GM11168 (cell line): ENCODE measurements around the gene TACC3.

Experiments used
- in situ Hi-C: fragments of 300-500 bp; cut with MboI; formaldehyde crosslinking; loops from one replicate; pipeline ENCODE4 v1.12.0; 2022; ENCODE audit warnings: low sequenced_read_pairs; ENCODE audit not compliant: unreplicated experiment

Gene TACC3

DNA sequence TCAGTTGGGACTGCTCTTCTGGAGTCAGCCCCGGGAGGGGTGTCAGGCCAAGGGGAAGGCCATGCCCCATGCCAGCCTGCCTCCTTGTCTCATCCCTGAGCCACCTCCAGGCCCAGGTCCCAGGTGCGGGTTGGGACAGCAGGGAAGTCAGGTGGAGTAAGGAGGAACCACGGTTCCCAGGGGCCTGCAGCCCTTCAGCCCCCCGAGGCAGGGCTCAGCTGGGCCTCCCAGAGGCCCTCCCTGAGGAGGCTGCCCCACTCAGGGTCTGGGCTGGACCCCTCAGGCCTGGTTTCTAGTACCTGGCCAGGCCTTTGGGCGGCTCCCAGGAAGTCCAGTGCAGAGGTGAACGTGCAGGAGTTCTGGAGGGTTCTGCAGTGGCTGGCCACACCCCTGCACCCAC, 48.4 kb downstream of the TACC3 start:
- in situ Hi-C loops: no loop called here

DNA sequence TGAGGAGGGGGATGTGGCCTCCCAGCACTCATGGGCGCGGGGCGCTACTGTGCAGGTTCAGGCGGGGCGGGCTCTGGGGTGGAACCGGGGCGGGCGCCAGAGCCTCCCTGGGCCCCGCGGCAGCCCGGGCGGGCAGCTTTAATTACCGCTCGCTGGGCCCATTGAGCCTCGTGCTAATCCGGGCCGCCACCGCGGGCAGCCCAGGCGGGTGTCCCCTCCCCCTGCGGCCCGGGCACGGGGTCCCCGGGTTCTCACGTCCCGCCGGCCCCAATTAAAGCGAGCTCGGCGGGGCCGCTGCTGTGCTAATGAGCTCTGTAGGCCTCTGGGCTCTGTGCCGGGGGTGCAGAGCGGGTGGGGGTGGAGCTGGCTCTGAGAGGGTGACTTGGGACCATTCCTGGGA, 48.9 kb downstream of the TACC3 start:
- in situ Hi-C loops: no loop called here

DNA sequence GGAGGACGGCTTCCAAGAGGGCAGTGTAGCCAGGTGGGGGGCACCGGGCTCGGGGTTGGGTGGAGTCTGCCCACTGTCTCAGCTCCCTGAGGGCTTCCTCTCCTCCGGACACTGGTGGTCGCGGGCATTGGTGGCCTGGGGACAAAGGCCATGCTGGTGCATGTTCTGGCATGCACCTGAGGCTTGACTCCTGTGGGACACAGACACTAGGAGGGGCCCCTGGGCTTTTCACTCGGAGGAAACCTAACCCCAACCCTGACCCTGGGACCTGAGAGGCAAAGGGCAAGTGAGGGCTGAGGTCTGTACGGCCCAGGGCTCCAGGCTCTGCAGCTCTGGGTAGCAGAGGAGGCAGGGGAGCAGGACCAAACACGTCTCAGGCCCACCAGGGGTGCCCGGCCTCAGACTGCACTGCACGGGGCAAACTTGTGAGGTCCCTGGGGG, 49.5 kb downstream of the TACC3 start:
- in situ Hi-C loops: no loop called here

DNA sequence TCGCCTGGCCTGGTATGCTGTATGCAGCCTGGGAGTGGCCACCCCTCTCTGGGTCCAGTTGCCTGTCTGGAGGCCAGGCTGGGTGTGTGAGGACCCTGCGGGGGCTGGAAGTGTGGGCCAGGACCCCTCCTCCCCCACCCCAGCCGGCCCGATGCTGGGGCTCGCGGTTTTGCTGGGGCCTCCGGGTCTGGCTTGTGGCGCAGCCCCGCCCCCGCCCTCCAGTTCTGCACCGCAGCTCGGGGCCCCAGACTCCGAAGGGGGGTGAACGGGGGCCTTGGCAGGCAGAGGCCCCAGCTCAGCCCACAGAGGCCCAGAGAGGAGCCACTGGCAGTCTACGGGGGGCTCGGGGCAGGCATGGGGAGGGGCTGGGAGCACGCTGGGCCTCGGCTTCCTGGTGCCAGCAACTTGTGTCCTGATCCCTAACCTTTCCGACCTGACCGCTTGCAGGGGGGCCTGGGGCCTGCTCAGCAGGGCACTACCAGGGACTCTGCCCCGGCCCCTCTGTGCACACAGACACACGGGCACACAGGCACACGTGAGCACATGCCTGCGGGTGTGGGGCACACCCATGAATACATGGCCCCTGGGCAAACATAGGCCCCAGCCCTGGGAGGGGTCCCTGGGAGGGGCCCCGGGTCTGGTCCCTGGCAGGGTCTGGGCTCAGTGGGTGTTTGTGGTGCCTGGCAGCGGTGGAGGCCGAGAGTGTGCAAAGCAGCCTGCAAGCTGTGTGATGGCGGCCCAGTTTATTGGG, 50.4 kb downstream of the TACC3 start:
- in situ Hi-C loops: no loop called here

DNA sequence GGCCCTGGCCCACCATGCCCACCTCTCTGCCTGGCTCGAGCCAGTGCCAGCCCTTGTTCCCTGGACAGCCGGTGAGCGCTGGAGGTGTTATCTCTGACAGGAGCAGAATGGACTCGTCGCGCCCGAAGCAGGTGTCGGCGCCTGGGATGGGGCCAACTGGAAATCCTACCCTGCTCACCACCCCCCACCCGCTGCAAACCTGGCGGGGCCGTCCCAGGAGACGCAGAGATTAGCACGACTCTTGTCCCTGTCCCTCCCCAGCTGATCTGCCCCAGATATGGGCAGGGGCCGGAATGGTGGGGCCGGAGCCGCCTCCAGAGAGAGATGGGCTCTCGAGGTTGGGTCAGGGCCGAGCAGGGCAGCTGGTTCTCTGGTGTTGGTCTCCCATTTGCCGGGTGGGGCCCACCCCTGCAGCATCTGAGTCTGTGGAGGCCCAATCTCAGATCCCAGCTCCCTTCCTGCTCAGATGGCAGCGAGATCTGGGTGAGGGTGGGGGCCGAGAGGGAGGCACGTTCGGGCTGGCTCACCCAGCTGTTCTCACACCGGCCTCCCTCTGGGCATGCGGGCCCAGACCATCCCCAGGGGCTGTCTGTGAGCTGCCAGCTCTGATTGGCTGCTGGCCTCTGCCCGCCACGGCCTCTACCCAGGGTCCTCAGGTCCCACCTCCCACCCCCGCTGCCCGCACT, 51.7 kb downstream of the TACC3 start:
- in situ Hi-C loops: no loop called here

DNA sequence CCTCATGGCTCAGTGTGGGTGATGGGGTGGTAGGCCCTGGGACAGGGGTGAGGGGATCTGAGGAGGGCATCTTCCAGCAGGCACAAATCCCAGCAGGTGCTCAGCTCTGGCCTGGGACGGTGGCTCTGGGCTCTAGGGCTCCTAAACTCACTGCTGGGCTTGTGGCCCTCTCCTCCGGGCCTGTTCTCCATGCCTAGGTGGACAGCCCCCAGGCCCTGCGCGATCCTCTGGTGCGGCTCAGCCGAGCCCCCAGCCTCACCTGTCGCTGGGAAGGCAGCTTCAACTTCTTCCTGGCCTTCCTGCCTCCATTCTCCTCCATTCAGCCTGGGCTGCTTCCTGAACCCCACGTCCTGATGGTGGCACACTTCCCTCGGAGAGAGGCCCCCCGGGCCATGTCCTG, 52.4 kb downstream of the TACC3 start:
- in situ Hi-C loops: no loop called here

DNA sequence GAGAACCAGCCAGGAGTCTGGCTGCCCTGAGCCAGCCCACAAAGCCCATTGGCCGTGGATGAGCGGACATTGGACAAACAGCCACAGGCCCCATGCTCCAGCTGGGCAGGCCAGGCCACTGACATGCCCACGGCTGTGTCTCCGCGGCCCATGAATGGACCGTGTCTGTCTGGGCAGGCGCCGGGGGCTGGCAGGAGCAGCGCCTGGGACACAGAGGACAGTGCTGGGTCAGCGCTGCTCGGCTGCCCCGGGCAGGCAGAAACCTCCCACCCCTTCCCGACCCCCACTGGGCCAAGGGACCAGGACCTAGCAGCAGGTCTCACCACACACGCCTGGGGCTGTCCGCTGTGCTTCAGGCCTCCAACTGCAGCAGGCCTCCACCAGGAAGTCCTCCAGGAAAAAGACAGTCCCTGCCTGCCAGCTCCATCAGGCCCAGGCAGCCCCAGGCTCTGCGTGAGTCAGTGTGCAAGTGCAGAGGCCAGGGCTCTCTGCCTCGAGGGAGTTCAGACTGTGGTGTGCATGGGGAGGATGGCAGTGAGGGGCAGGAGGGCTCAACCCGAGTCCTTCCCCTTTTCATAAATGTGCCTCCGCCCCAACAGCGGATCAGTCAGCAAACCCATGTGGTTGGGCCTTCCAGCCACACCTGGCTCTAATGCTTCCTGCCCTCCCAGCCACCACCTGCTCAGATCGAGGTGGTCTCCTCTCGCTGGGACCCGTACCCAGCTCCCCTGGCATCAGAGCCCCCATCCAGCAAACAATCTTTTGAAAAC, 54.6 kb downstream of the TACC3 start:
- in situ Hi-C loops: no loop called here

DNA sequence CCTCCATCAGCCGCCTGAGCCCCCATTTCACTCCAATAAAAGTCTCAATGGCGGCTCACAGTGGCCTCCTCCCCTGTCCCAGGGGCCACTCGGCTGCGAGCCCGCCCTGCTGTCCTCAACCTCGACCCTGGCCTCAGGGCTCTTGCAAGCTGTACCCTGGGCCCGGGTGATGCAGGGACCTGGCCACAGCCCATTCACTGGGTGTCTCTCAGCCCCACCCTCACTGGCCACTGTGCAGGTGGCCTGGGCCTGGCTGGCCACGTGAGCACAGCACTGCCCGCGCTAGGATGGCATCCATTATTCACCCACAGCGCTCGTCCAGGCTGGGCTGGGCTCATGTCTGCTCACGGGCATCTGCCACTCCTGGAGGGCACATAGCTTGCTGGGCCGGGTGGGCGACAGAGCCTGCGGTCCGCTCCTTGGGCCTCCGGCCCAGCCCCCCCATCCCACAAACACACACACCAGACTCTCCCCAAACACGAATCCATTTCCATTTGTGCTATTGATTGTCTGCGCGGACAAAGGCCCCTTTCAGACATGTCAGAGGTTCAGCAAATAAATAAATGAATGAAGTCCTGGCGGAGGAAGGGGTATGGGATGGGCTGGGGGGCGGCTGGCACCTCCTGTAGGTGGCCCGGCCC, 55.3 kb downstream of the TACC3 start:
- in situ Hi-C loops: no loop called here

DNA sequence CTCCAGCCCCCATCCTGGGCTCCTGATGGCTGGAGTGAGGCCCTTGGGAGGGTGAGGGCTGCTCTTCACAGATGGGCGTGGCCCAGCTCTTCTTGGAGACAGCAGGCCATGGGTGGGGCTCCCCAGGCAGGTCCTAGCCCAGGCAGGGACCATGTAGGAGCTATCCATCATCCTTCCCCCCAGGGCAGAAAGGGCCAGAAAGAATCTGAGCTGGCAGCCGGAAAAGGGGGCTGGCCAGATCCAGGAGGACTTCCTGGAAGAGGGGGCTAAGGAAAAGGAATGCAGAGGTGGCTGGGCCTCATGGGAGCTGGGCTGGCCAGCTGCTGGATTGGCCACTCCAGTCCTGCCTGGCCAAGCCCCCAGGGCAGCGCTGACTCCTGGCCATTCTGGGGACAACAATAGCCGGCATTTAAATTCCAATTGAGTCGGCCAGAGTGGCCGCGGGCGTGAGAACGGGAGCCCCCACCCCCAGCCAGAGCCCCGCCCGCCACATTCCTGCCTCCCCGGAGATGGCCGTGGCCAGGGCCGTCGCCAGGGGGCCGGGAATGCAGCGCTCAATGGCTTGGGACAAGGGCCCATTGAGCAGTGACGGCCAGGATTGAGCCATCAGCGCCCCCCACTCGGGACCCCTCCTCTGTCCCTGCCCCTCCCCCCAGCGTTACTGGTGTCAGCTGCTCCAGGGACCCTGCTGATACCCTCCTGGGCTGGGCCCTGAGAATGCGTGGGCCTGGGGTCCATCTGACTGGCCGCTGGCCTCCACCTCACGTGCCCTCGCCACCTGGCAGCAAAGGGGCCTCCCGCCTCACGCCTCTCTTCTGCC, 56.7 kb downstream of the TACC3 start:
- in situ Hi-C loops: no loop called here

DNA sequence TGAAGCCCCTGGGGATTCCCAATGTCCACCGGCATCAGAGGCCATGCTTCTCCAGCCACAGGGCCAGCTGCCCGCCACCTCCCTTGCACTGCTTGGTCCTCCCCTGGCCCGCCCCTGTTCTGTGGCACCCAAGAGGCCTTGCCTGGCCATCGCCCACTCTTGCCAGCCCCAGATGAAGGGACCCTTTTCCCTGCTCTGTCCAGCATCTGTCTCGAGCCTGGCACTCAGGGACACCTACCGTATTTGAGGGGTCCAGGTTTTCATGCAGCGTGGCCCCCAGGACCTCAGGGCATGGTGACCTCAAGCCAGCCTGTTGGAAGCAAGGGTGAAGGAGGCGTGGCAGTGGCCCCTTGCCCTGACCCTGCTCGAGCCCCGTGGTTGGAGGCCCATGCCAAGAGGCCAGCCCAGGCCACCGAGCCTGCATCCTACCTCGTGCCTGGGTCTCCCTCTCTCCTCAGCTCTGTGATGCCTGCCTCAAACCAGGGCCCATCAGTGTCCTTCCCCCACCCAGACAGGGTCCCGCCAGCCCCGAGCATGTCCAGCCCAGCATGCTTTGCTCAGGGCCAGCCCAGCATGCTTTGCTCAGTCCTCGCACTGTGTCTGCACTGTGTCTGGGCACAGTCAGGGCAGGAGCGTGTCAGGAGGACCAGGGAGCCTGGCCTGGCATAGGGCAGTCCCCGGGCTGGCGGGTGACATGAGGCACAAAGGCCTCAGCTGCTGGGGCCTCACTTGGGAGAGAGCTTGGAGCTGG, 57.5 kb downstream of the TACC3 start:
- in situ Hi-C loops: no loop called here

DNA sequence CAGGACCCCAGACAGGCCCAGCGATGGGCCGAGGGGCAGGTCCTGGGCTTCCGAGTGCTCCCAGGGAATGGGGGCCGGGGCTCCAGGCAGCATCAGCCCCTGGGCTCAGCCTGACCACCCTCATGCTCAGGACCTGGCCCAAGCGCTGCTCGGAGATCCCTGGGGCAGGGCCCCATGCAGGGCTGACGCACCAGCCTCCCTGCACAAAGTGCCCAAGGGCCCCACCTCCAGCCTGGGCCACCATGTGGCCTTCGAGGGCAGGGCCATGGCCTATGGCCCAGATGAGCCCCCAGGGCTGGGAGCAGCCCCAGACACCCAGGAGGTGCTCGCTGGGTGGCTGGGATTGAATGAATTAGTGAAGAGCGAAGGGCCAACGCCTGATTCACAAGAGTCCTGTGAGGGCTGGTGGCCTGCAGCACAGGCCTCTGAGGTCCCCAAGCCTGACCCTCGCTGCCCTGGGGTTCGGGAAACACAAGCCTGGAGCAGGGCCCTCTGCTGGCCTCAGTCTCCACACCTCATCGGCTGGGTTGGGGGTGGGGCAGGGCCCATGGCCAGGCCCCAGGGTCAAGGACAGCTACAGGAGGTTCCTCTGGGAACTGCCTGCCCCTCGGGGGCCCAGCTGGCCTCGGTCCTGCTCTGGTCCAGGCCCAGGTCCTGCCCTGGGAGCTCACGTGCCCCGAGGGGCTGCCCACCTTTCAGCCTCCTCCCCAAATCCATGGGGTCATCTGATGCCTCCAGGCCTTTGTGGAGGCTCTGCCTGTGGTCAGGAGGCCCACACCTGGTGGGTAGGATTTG, 58.5 kb downstream of the TACC3 start:
- in situ Hi-C loops: no loop called here

DNA sequence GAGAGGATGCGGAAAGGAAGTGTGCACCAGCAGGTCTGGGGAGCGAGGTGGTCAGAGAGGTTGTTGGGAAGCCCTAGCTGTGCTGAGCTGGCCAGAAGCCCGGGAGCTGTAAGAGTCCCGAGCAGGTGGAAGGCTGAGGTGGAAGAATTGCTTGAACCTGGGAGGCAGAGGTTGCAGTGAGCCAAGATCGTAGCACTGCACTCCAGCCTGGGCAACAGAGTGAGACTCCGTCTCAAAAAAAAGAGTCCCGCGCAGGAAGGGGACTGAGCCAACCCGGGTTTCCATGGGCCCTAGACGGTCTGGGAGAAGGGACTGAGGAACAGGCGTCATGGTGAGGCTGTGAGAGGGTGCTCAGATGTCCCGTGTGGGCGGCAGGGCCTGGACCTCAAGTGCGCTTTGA, 59.1 kb downstream of the TACC3 start:
- in situ Hi-C loops: no loop called here

DNA sequence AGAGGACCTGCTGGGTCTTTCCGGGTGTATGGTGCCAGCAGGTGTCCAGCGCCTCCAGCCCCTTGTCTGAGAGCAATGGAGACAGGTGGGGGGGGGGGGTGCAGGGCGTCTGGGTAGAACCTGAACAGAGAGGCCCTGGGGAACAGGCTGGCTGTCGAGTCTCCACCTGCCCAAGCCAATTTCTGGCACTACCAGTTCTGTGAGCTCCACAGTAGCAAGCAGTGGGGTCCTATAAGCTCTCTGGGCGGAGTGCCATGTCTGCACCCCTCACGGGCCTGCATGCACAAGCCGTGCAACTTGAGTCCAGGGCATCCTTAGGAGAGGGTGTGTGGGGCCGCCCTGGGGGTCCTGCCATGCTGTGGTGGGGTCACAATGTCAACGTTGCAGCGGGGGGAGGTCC, 61.7 kb downstream of the TACC3 start:
- in situ Hi-C loops: no loop called here

DNA sequence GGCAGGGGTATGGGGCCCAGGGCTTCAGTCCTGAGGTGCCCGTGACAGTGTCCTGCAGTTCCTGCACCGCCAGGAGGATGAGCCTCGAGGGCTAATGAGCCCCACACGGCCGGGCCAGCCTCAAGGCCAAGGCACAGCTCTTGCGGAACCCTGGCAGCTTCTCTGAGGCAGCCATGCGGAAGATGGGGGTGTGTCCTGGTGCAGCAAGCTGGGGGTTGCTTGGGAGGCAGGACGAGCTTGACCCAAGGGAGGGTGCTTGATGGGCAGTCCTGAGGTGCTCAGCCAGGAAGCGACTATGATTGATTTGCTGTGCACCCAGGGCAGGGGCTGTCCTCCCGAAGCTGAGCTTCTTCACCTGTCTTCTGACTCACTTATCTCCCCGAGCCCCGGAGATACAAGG, 62.6 kb downstream of the TACC3 start:
- in situ Hi-C loops: no loop called here

DNA sequence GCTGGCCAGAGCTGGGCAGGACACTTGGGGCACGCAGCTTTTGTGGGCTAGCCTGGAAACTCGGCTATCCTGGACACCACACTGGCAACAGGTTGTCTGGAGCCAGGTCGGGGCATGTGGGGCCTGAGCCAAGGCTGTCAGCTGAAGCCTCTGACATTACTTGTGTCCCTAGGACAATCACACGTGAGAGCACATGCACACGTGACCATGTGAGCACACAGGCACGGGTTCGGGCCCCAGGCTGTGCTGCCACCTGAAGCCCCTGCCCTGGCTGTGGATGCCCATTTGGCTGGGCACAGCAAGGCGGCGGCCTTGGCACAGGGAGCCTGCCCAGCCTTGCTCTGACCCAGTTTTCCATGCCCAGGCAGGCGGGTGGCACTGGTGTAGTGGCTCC, 63.1 kb downstream of the TACC3 start:
- in situ Hi-C loops: no loop called here

DNA sequence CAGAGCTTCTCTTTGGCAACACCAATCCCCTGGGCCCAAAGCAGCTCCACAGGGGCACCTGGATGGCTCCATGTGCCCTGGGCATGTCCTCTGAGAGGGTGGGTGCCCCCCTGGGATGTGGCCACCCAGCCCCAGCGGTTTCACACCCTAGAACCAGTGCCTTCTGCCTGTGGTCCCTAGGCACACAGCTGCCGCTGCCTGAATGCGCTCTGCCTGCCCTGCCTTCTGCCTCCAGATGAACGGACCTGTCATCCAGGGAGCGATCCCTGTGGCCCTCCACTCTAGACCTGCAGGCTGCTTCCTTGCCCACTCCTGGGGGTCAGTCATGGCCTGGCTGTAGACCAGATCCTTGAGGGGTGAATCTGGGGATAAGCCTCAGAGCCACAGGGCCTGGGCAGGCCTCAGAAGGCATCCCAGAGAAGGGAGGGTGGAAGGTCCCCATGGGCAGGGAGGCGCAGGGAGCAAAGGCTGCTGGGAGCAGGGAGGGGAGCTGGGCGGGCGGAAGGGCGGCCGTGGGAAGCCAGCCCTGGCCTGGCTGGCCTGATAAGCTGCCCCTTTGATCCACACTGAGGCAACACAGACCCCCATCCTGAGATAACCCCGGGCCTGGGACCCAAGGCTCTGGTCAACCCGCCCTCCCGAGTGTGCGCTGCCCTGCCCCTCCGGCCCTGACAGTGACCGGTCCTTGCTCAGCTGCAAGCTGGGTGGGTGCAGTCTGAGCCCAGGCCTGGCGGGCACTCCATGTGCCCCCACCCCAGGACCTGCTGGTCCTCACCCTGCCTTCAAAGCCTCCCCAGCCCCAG, 63.7 kb downstream of the TACC3 start:
- in situ Hi-C loops: no loop called here

DNA sequence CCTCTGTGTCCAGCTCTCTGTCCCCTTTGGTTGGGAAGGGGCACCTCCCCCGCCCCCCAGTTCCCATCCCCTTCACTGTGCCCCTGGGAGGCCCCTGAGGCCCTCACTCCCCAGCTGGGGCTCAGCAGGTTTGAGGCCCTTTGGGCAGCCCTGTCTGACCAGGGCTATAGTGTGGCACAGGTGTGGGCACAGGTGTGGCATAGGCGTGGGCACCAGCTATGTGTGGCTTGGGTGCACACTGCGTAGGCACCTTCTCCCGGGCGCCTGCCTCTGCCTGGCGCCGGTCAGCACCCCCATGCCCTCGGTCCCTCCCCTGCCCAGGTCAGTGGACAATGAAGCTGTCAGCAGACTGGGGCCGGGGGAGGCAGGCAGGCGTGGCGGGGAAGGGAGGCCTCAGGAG, 64.3 kb downstream of the TACC3 start:
- in situ Hi-C loops: no loop called here
